ENCODE measurements around the gene S100A5. TPM values are rescaled to one million over a fixed set of nuclear protein-coding genes. Genes with fewer than 3 reads are reported as not detected.
A peak's percentile ranks its signal among the peaks of the same experiment; 100 is the strongest.

Gene S100A5
- total and polyA plus RNA-seq, 9 of the 15 experiments (the other 6 are each of a cell fraction or from before 2014, with no cell fraction given), result 0.56 to 1.4 (median 0.64) TPM; not detected in 5

GRCh38 chr1:153533689-153534201, 7.0 kb downstream of the S100A5 start (continued):
- no peak for TF ChIP-seq THAP12 (CRISPR knock-in tag; IDR thresholded peaks at IDR 0.05)
- TF ChIP-seq CBX1 (IDR thresholded peaks at IDR 0.05; ENCODE audit: low read depth), result no peak
- TF ChIP-seq KLF10 (CRISPR knock-in tag; IDR thresholded peaks at IDR 0.05), result no peak
- no peak for TF ChIP-seq NFRKB (IDR thresholded peaks at IDR 0.05; ENCODE audit: low read depth)
- no peak for TF ChIP-seq AFF1 (IDR thresholded peaks at IDR 0.05; ENCODE audit: low read depth in 1 of 2, partially characterized antibody in 2 of 2)
- no peak for TF ChIP-seq HDAC1 (IDR thresholded peaks at IDR 0.05)
- no peak for TF ChIP-seq ZNF41 (CRISPR knock-in tag; conservative IDR thresholded peaks at IDR 0.05)
- no peak for TF ChIP-seq GTF2F1 (IDR thresholded peaks at IDR 0.05; ENCODE audit: low read depth, low read length)
- TF ChIP-seq HOXB6 (CRISPR knock-in tag; IDR thresholded peaks at IDR 0.05; ENCODE audit: borderline replicate concordance), result no peak
- TF ChIP-seq FOSL1 (tag; conservative IDR thresholded peaks at IDR 0.05), result peak; percentile 86
- TF ChIP-seq IRF1 (CRISPR knock-in tag; IDR thresholded peaks at IDR 0.05; ENCODE audit: borderline replicate concordance), result no peak
- TF ChIP-seq CBFA2T3 (IDR thresholded peaks at IDR 0.05), result no peak
- no peak for TF ChIP-seq ZC3H11A (IDR thresholded peaks at IDR 0.05; ENCODE audit: low read depth, low read length)
- TF ChIP-seq FOS (IDR thresholded peaks at IDR 0.05; ENCODE audit: extremely low read depth, insufficient read length), result peak; percentile 53
- no peak for TF ChIP-seq AFF4 (CRISPR knock-in tag; IDR thresholded peaks at IDR 0.05)
- no peak for TF ChIP-seq ZBTB33 (CRISPR knock-in tag; IDR thresholded peaks at IDR 0.05)

Data from K562 (cell line).